ENCODE results near the gene OR2F2.

OR2F2 gene

GRCh38 chr7:143979359-143979758, 44.3 kb downstream of the OR2F2 start:
- H3K9me3 ChIP-seq (ENCODE audit: low read depth, low read length), result no peaks in the 10 kb centered on the region
- H3K27ac ChIP-seq, result no peak overlapping the region
- DNase-seq (ENCODE audit: low read depth, low spot score), result no peak
- TF ChIP-seq POLR2AphosphoS5 (IDR thresholded peaks at IDR 0.05; ENCODE audit: borderline replicate concordance, low read depth, low read length) (no peak), EZH2 (IDR thresholded peaks at IDR 0.05) (no peak), FOXP2 (optimal IDR thresholded peaks at IDR 0.05; ENCODE audit: control extremely low read depth, extremely low read length, insufficient read depth) (no peak)
- no peak overlapping the region for H3K9ac ChIP-seq (ENCODE audit: insufficient read length)
- no peak overlapping the region for H3K4me3 ChIP-seq
- no peaks in the 10 kb centered on the region for H3K36me3 ChIP-seq (ENCODE audit: insufficient read depth, low read length)

- no peak for DNase-seq (ENCODE audit: low read depth, low spot score)
- no peaks in the 10 kb centered on the region for H3K36me3 ChIP-seq (ENCODE audit: insufficient read depth, low read length)
- H3K9ac ChIP-seq (ENCODE audit: insufficient read length), result no peak overlapping the region
- TF ChIP-seq EZH2 (IDR thresholded peaks at IDR 0.05) (no peak), POLR2AphosphoS5 (IDR thresholded peaks at IDR 0.05; ENCODE audit: borderline replicate concordance, low read depth, low read length) (no peak), FOXP2 (optimal IDR thresholded peaks at IDR 0.05; ENCODE audit: control extremely low read depth, extremely low read length, insufficient read depth) (no peak)
- H3K4me3 ChIP-seq, result no peak overlapping the region
- no peak overlapping the region for H3K27ac ChIP-seq
- no peaks in the 10 kb centered on the region for H3K9me3 ChIP-seq (ENCODE audit: low read depth, low read length)
Observed at GRCh38 chr7:143979998-143980397, 45.0 kb downstream of the OR2F2 start.

- no peaks in the 10 kb centered on the region for H3K9me3 ChIP-seq (ENCODE audit: low read depth, low read length)
- no peak overlapping the region for H3K4me3 ChIP-seq
- no peak overlapping the region for H3K27ac ChIP-seq
- no peak overlapping the region for H3K9ac ChIP-seq (ENCODE audit: insufficient read length)
- DNase-seq (ENCODE audit: low read depth, low spot score), result no peak
- no peak for TF ChIP-seq POLR2AphosphoS5 (IDR thresholded peaks at IDR 0.05; ENCODE audit: borderline replicate concordance, low read depth, low read length)
- TF ChIP-seq FOXP2 (optimal IDR thresholded peaks at IDR 0.05; ENCODE audit: control extremely low read depth, extremely low read length, insufficient read depth), result no peak
- TF ChIP-seq EZH2 (IDR thresholded peaks at IDR 0.05), result no peak
- no peaks in the 10 kb centered on the region for H3K36me3 ChIP-seq (ENCODE audit: insufficient read depth, low read length)
Observed at GRCh38 chr7:143980746-143981510, 45.9 kb downstream of the OR2F2 start.

- DNase-seq (ENCODE audit: low read depth, low spot score), result no peak
- H3K9ac ChIP-seq (ENCODE audit: insufficient read length), result no peak overlapping the region
- H3K27ac ChIP-seq, result no peak overlapping the region
- no peak overlapping the region for H3K4me3 ChIP-seq
- no peaks in the 10 kb centered on the region for H3K36me3 ChIP-seq (ENCODE audit: insufficient read depth, low read length)
- no peaks in the 10 kb centered on the region for H3K9me3 ChIP-seq (ENCODE audit: low read depth, low read length)
- TF ChIP-seq EZH2 (IDR thresholded peaks at IDR 0.05), result no peak
- TF ChIP-seq FOXP2 (optimal IDR thresholded peaks at IDR 0.05; ENCODE audit: control extremely low read depth, extremely low read length, insufficient read depth), result no peak
- no peak for TF ChIP-seq POLR2AphosphoS5 (IDR thresholded peaks at IDR 0.05; ENCODE audit: borderline replicate concordance, low read depth, low read length)
Observed at GRCh38 chr7:143983960-143984359, 48.9 kb downstream of the OR2F2 start.
